SU-DHL-6 (cell line): ENCODE data around the gene NUP98.

Experiments used
- CTCF ChIP-seq: fragments of 200-600 bp; sonication (generic); IDR thresholded peaks from one replicate; pipeline ENCODE4 v1.5.1; 2017; ENCODE audit warnings: antibody characterized with exemption, mild to moderate bottlenecking, low read length, moderate library complexity; ENCODE audit not compliant: insufficient read depth, poor library complexity, severe bottlenecking
- EZH2phosphoT487 ChIP-seq: fragments of 200-600 bp; sonication (generic), shearing (Covaris generic); conservative IDR thresholded peaks from 2 replicates; pipeline ENCODE4 v1.6.1; 2018; ENCODE audit warnings: mild to moderate bottlenecking, antibody characterized with exemption, low read length, moderate library complexity, mixed read lengths

- TF ChIP-seq CTCF (no peak), EZH2phosphoT487 (no peak)
Observed at GRCh38 chr11:3782963-3783362, 14.4 kb downstream of the NUP98 start.
